K562 (cell line): ENCODE measurements around the gene DDIT3. TPM values are rescaled to one million over a fixed set of nuclear protein-coding genes. Genes with fewer than 3 reads are reported as not detected.

ENCODE experiments used
- JUND ChIP-seq, 2 experiments: IDR thresholded peaks; 2 replicates in 1 of 2; 3 replicates in 1 of 2; pipeline ENCODE4 v1.6.1; 2011; ENCODE audit warnings: borderline replicate concordance in 2 of 2, low read depth in 2 of 2, low read length in 2 of 2, improper control_type of control experiment in 1 of 2, missing biosample characterization in 1 of 2, missing genetic modification characterization in 1 of 2, missing genetic modification reagents in 1 of 2
- RAD51 ChIP-seq: fragments of 450-650 bp; IDR thresholded peaks from 2 replicates; pipeline ENCODE4 v1.7.1; 2016; ENCODE audit warnings: low read depth, mild to moderate bottlenecking, borderline replicate concordance
- RREB1 ChIP-seq: fragments of 250-450 bp; sonication (Bioruptor Pico); IDR thresholded peaks from 2 replicates; pipeline ENCODE4 v1.4.0; 2020
- ZNF639 ChIP-seq, 2 experiments: fragments of 200-800 bp in 1 of 2; sonication (Bioruptor generic) in 1 of 2; sonication (generic) in 1 of 2; formaldehyde crosslinking in 1 of 2; IDR thresholded peaks in 1 of 2; conservative IDR thresholded peaks in 1 of 2; 2 replicates each; pipeline versions ENCODE4 v1.5.0 to v1.6.1; 2016 to 2020; ENCODE audit warnings: missing compliant biosample characterization in 1 of 2, missing genetic modification characterization in 1 of 2, missing genetic modification reagents in 1 of 2
- polyA plus RNA-seq, 8 experiments: library from polyadenylated mRNA; depleted of rRNA in 4 of 8; stranded (reverse) in 5 of 8; unstranded in 3 of 8; fragments of >200 nt; fragmentation: Nextera tagmentation in 2 of 8; fragmentation: Illumina TruSeq in 1 of 8; extraction: Ambion mirVana in 2 of 8; extraction: Trizol in 1 of 8; gene quantifications; 2 replicates each; pipeline versions ENCODE4 v1.2.1 to v1.2.3, GENCODE V29; 2011 to 2014; ENCODE audit warnings: inconsistent platforms in 1 of 8, missing spikeins in 1 of 8
- total RNA-seq, 7 experiments: library from RNA; depleted of rRNA in 6 of 7; stranded (reverse); fragments of >200 nt in 6 of 7; fragmentation: Illumina TruSeq in 2 of 7; extraction: Trizol in 2 of 7; gene quantifications; 2 replicates each; pipeline versions ENCODE4 v1.2.1 to v1.2.3, GENCODE V29; 2011 to 2021; ENCODE audit warnings: low replicate concordance in 1 of 7
- TF ChIP-seq, protein P1 (sequence below), 2 experiments: fragments of 450-650 bp in 1 of 2; sonication (generic) in 1 of 2; formaldehyde crosslinking in 1 of 2; IDR thresholded peaks; 2 replicates each; pipeline versions ENCODE4 v1.7.1 to v1.9.0; 2016 to 2022; ENCODE audit warnings: inconsistent platforms in 1 of 2, mild to moderate bottlenecking in 1 of 2, missing genetic modification reagents in 1 of 2
- TF ChIP-seq, protein P2 (sequence below), 2 experiments: fragments of 250-450 bp in 1 of 2; fragments of 450-650 bp in 1 of 2; sonication (Bioruptor Pico) in 1 of 2; IDR thresholded peaks; 2 replicates each; pipeline versions ENCODE4 v1.6.1 to v1.8.0; 2016 to 2021; ENCODE audit warnings: mild to moderate bottlenecking in 2 of 2, moderate library complexity in 2 of 2, missing compliant biosample characterization in 1 of 2, missing genetic modification characterization in 1 of 2

Gene DDIT3
- total and polyA plus RNA-seq, 9 of the 15 experiments (the other 6 are each of a cell fraction or from before 2014, with no cell fraction given): 59.1 to 272 (median 89.9) TPM

GRCh38 chr12:57547288-57548012, 27.1 kb upstream of the DDIT3 start (continued):
- TF ChIP-seq RREB1 (no peak), JUND (IDR thresholded peaks at IDR 0.05; ENCODE audit: borderline replicate concordance, low read depth, low read length) (peak; percentile 93), JUND (tag; IDR thresholded peaks at IDR 0.05; ENCODE audit: borderline replicate concordance, low read depth, low read length) (peak; percentile 92; the same call in 2 of the 3 replicates), RAD51 (0 out of 2 replicates have a peak, but pooled peaks have one; percentile 8), ZNF639 (CRISPR knock-in tag; conservative IDR thresholded peaks at IDR 0.05 in 1 of 2, IDR thresholded peaks at IDR 0.05 in 1 of 2) (no peak; a peak in 1 of 4 replicates)
- TF ChIP-seq, protein P1, sequence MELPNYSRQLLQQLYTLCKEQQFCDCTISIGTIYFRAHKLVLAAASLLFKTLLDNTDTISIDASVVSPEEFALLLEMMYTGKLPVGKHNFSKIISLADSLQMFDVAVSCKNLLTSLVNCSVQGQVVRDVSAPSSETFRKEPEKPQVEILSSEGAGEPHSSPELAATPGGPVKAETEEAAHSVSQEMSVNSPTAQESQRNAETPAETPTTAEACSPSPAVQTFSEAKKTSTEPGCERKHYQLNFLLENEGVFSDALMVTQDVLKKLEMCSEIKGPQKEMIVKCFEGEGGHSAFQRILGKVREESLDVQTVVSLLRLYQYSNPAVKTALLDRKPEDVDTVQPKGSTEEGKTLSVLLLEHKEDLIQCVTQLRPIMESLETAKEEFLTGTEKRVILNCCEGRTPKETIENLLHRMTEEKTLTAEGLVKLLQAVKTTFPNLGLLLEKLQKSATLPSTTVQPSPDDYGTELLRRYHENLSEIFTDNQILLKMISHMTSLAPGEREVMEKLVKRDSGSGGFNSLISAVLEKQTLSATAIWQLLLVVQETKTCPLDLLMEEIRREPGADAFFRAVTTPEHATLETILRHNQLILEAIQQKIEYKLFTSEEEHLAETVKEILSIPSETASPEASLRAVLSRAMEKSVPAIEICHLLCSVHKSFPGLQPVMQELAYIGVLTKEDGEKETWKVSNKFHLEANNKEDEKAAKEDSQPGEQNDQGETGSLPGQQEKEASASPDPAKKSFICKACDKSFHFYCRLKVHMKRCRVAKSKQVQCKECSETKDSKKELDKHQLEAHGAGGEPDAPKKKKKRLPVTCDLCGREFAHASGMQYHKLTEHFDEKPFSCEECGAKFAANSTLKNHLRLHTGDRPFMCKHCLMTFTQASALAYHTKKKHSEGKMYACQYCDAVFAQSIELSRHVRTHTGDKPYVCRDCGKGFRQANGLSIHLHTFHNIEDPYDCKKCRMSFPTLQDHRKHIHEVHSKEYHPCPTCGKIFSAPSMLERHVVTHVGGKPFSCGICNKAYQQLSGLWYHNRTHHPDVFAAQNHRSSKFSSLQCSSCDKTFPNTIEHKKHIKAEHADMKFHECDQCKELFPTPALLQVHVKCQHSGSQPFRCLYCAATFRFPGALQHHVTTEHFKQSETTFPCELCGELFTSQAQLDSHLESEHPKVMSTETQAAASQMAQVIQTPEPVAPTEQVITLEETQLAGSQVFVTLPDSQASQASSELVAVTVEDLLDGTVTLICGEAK (IDR thresholded peaks at IDR 0.05): 0 out of 2 replicates have a peak, but pooled peaks have one; percentile 30
- TF ChIP-seq, protein P1 (CRISPR knock-in tag; IDR thresholded peaks at IDR 0.05): no peak
- TF ChIP-seq, protein P2, sequence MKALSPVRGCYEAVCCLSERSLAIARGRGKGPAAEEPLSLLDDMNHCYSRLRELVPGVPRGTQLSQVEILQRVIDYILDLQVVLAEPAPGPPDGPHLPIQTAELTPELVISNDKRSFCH (CRISPR knock-in tag; IDR thresholded peaks at IDR 0.05): no peak
- TF ChIP-seq, protein P2 (tag; IDR thresholded peaks at IDR 0.05): no peak
